NT2/D1 (cell line): Measurements from ENCODE around the gene NTHL1.

Experiments used
- DNase-seq: peaks from one replicate; pipeline ENCODE4 v3.0.0-alpha.2; 2011; ENCODE audit warnings: low read depth, low spot score
- H3K27me3 ChIP-seq: 2 replicates; pipeline ENCODE4 v1.6.0; 2011; ENCODE audit warnings: mild to moderate bottlenecking; ENCODE audit not compliant: insufficient read length, insufficient read depth
- H3K36me3 ChIP-seq: 2 replicates; pipeline ENCODE4 v1.6.1; 2011; ENCODE audit warnings: mild to moderate bottlenecking, low read length, mixed read lengths; ENCODE audit not compliant: insufficient read depth, insufficient read length
- H3K4me1 ChIP-seq: 2 replicates; pipeline ENCODE4 v1.5.1; 2011; ENCODE audit not compliant: insufficient read depth, insufficient read length
- H3K4me3 ChIP-seq: 2 replicates; pipeline ENCODE4 v1.5.1; 2011; ENCODE audit warnings: low read depth; ENCODE audit not compliant: insufficient read length
- H3K9ac ChIP-seq: 2 replicates; pipeline ENCODE4 v1.6.0; 2011; ENCODE audit warnings: low read depth; ENCODE audit not compliant: insufficient read length
- H3K9me3 ChIP-seq: 2 replicates; pipeline ENCODE4 v1.5.1; 2011; ENCODE audit warnings: mild to moderate bottlenecking, low read length; ENCODE audit not compliant: insufficient read depth
- SUZ12 ChIP-seq: IDR thresholded peaks from 2 replicates; pipeline ENCODE4 v1.6.1; 2011; ENCODE audit not compliant: insufficient read length, insufficient read depth; ENCODE audit errors: extremely low read depth
- YY1 ChIP-seq: IDR thresholded peaks from 2 replicates; pipeline ENCODE4 v1.6.1; 2011; ENCODE audit not compliant: insufficient read length, insufficient read depth
- ZNF274 ChIP-seq: IDR thresholded peaks from 2 replicates; pipeline ENCODE4 v1.6.1; 2011; ENCODE audit warnings: mild to moderate bottlenecking, low read depth, low read length

NTHL1 gene

GRCh38 chr16:2077696-2078095 is 30.1 kb upstream of the NTHL1 start:
- no peak for DNase-seq
- Histone ChIP-seq H3K27me3 (no peaks in the 10 kb centered on the region), H3K36me3 (peaks cover 92% of the 10 kb centered on the region), H3K4me1 (peaks cover 5% of the 10 kb centered on the region), H3K4me3 (no peak overlapping the region), H3K9ac (no peak overlapping the region), H3K9me3 (no peaks in the 10 kb centered on the region)
- TF ChIP-seq YY1 (no peak), SUZ12 (no peak), ZNF274 (no peak)

- TF ChIP-seq SUZ12: no peak
- peaks cover 92% of the 10 kb centered on the region for H3K36me3 ChIP-seq
- no peak for DNase-seq
- peaks cover 4% of the 10 kb centered on the region for H3K4me1 ChIP-seq
- H3K4me3 ChIP-seq: no peak overlapping the region
- H3K27me3 ChIP-seq: no peaks in the 10 kb centered on the region
- H3K9me3 ChIP-seq: no peaks in the 10 kb centered on the region
- H3K9ac ChIP-seq: no peak overlapping the region
Measured at GRCh38 chr16:2077016-2077415, 29.4 kb upstream of the NTHL1 start.

GRCh38 chr16:2076072-2076865 is 28.6 kb upstream of the NTHL1 start:
- no peak for TF ChIP-seq SUZ12
- no peak for TF ChIP-seq ZNF274
- no peak for TF ChIP-seq YY1
- no peak for DNase-seq
- Histone ChIP-seq H3K4me1 (peaks cover 2% of the 10 kb centered on the region), H3K4me3 (no peak overlapping the region), H3K27me3 (no peaks in the 10 kb centered on the region), H3K9me3 (no peaks in the 10 kb centered on the region), H3K36me3 (peaks cover 92% of the 10 kb centered on the region), H3K9ac (no peak overlapping the region)

GRCh38 chr16:2075631-2076030 is 28.0 kb upstream of the NTHL1 start:
- TF ChIP-seq YY1: no peak
- TF ChIP-seq ZNF274: no peak
- TF ChIP-seq SUZ12: no peak
- no peak overlapping the region for H3K9ac ChIP-seq
- peaks cover 92% of the 10 kb centered on the region for H3K36me3 ChIP-seq
- DNase-seq: no peak
- no peaks in the 10 kb centered on the region for H3K27me3 ChIP-seq
- no peaks in the 10 kb centered on the region for H3K9me3 ChIP-seq
- no peak overlapping the region for H3K4me3 ChIP-seq
- peaks cover 2% of the 10 kb centered on the region for H3K4me1 ChIP-seq

GRCh38 chr16:2074071-2074470 is 26.4 kb upstream of the NTHL1 start:
- Histone ChIP-seq H3K4me1 (peaks cover 2% of the 10 kb centered on the region), H3K27me3 (no peaks in the 10 kb centered on the region), H3K4me3 (no peak overlapping the region), H3K9me3 (no peaks in the 10 kb centered on the region), H3K36me3 (peaks cover 89% of the 10 kb centered on the region), H3K9ac (no peak overlapping the region)
- DNase-seq: no peak
- no peak for TF ChIP-seq ZNF274
- TF ChIP-seq YY1: no peak
- TF ChIP-seq SUZ12: no peak

- H3K4me1 ChIP-seq: no peaks in the 10 kb centered on the region
- TF ChIP-seq YY1: no peak
- no peak for TF ChIP-seq ZNF274
- no peak for TF ChIP-seq SUZ12
- no peak overlapping the region for H3K9ac ChIP-seq
- no peak overlapping the region for H3K4me3 ChIP-seq
- H3K9me3 ChIP-seq: no peaks in the 10 kb centered on the region
- H3K36me3 ChIP-seq: peaks cover 87% of the 10 kb centered on the region
- H3K27me3 ChIP-seq: no peaks in the 10 kb centered on the region
- DNase-seq: no peak
Measured at GRCh38 chr16:2072926-2073325, 25.3 kb upstream of the NTHL1 start.

GRCh38 chr16:2071454-2072202 is 24.0 kb upstream of the NTHL1 start:
- TF ChIP-seq YY1 (no peak), ZNF274 (no peak), SUZ12 (no peak)
- H3K9ac ChIP-seq: no peak overlapping the region
- DNase-seq: no peak

More at GRCh38 chr16:2071454-2072202, 24.0 kb upstream of the NTHL1 start:
- no peak overlapping the region for H3K4me3 ChIP-seq
- H3K9me3 ChIP-seq: no peaks in the 10 kb centered on the region
- peaks cover 86% of the 10 kb centered on the region for H3K36me3 ChIP-seq
- no peaks in the 10 kb centered on the region for H3K4me1 ChIP-seq
- H3K27me3 ChIP-seq: no peaks in the 10 kb centered on the region
